Activated T-cell treated with anti-CD3 and anti-CD28 coated beads, Interleukin-2, amount 50 U/mL, for 72 hours (primary cell): ENCODE data around the gene RNF13. TPM values are rescaled to one million over a fixed set of nuclear protein-coding genes. Genes with fewer than 3 reads are reported as not detected.
"Not testable (repeated sequence)": the region's sequence is repeated elsewhere in the genome, so short reads cannot be mapped to it uniquely, and the experiment has no call there.

ENCODE experiments used
- ATAC-seq, 2 donors: fragments of 150-1000 bp; cut with Tn5 transposase; replicated peaks in 1 of 2; 2 replicates each; pipeline ENCODE4 v1.10.0; 2021; ENCODE audit warnings: moderate library complexity in 2 of 2, mild to moderate bottlenecking in 1 of 2
- DNase-seq, 2 donors: peaks; one replicate each; pipeline ENCODE4 v3.0.0; 2021 to 2022; ENCODE audit warnings: mixed read lengths in 1 of 2
- H3K27ac Mint-ChIP-seq: one replicate; pipeline ENCODE4 v1.8.0; 2022; ENCODE audit warnings: mild to moderate bottlenecking, moderate library complexity, mixed read lengths
- H3K27me3 Mint-ChIP-seq: one replicate; pipeline ENCODE4 v1.8.0; 2022; ENCODE audit warnings: low read depth, mixed read lengths
- H3K36me3 Mint-ChIP-seq, 2 donors: one replicate each; pipeline ENCODE4 v1.8.0; 2022; ENCODE audit warnings: mixed read lengths in 2 of 2, mild to moderate bottlenecking in 1 of 2; ENCODE audit not compliant: insufficient read depth in 2 of 2
- H3K4me1 Mint-ChIP-seq: one replicate; pipeline ENCODE4 v1.8.0; 2022; ENCODE audit warnings: low read depth, mixed read lengths
- H3K4me3 Mint-ChIP-seq, 2 donors: one replicate each; pipeline ENCODE4 v1.8.0; 2022; ENCODE audit warnings: mild to moderate bottlenecking in 2 of 2, mixed read lengths in 2 of 2, moderate library complexity in 2 of 2
- H3K9me3 Mint-ChIP-seq, 2 donors: one replicate each; pipeline ENCODE4 v1.8.0; 2022; ENCODE audit warnings: mixed read lengths in 2 of 2
- total RNA-seq, 2 donors: library from RNA; stranded (reverse); gene quantifications; one replicate each; pipeline ENCODE4 v1.2.3, GENCODE V29; 2022

Gene RNF13
- total RNA-seq, 2 donors from 2014 or later = 45.0 to 47.3 TPM

DNA sequence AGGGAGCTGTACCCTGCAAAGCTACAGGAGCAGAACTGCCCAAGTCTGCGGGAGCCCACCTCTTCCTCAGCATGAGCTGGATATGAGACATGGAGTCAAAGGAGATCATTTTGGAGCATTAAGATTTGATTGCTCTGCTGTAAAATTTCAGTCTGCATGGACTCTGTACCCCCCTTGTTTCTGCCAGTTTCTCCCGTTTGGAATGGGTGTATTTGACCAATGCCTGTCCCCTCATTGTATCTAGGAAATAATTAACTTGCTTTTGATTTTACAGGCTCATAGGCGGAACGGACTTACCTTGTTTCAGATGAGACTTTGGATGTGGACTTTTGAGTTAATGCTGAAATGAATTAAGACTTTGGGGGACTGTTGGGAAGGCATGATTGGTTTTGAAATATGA, 18.3 kb downstream of the RNF13 start:
- Mint-ChIP-seq H3K4me1 (no peaks in the 10 kb centered on the region), H3K4me3 (no peak overlapping the region), H3K9me3 (peaks cover 14 to 15% of the 10 kb centered on the region in 2 donors), H3K27ac (no peak overlapping the region), H3K27me3 (no peaks in the 10 kb centered on the region), H3K36me3 (peaks cover 28 to 40% of the 10 kb centered on the region in 2 donors)
- ATAC-seq (no peak), DNase-seq (no peak)

DNA sequence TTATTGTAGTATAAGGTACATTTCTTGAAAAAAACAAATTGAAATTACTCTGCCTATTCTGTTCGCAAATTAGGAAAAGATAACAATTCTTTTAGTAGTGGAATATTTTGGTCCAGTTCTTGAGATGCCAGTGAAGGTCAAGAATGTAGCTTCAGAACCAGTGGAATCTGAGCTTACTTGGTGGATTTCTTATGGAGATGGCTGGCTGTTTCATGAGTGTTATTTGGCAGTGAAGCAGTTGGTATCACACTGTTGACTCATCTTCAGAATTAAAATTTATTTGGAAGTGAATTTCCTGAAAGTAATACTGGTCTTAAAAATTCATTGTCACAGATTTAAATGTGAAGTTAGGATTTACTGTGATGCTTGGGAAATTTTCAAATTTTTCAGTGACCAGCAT, 19.1 kb downstream of the RNF13 start:
- Mint-ChIP-seq H3K27ac (no peak overlapping the region), H3K9me3 (peaks cover 14 to 15% of the 10 kb centered on the region in 2 donors), H3K27me3 (no peaks in the 10 kb centered on the region), H3K36me3 (peaks cover 31 to 45% of the 10 kb centered on the region in 2 donors), H3K4me3 (no peak overlapping the region), H3K4me1 (no peaks in the 10 kb centered on the region)
- DNase-seq (no peak), ATAC-seq (no peak)

- peaks cover 18 to 20% of the 10 kb centered on the region in 2 donors for H3K9me3 Mint-ChIP-seq
- no peaks in the 10 kb centered on the region for H3K27me3 Mint-ChIP-seq
Observed at GRCh38 chr3:149833241-149833640, 20.2 kb downstream of the RNF13 start.

DNA sequence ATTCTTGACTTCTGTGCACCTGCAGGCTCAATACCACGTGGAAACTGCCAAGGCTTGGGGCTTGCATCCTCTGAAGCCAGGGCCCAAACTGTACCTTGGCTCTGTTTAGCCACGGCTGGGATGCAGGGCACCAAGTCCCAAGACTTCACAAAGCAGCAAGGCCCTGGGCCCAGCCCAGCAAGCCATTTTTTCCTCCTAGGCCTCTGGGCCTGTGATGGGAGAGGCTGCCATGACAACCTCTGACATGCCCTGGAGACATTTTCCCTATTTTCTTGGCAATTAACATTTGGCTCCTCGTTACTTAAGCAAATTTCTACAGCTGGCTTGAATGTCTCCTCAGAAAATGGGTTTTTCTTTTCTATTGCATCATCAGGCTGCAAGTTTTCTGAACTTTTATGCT, 25.5 kb downstream of the RNF13 start:
- Mint-ChIP-seq H3K4me1 (peaks cover 15% of the 10 kb centered on the region), H3K9me3 (peaks cover 13 to 14% of the 10 kb centered on the region in 2 donors), H3K36me3 (peaks cover 26 to 30% of the 10 kb centered on the region in 2 donors)
- not testable (repeated sequence) for ATAC-seq, H3K27ac Mint-ChIP-seq, H3K27me3 Mint-ChIP-seq, DNase-seq, H3K4me3 Mint-ChIP-seq

More at GRCh38 chr3:149833241-149833640, 20.2 kb downstream of the RNF13 start:
- Mint-ChIP-seq H3K36me3 (peaks cover 41 to 56% of the 10 kb centered on the region in 2 donors), H3K4me1 (no peaks in the 10 kb centered on the region), H3K4me3 (no peak overlapping the region), H3K27ac (no peak overlapping the region)
- no peak for DNase-seq
- ATAC-seq = no peak

DNA sequence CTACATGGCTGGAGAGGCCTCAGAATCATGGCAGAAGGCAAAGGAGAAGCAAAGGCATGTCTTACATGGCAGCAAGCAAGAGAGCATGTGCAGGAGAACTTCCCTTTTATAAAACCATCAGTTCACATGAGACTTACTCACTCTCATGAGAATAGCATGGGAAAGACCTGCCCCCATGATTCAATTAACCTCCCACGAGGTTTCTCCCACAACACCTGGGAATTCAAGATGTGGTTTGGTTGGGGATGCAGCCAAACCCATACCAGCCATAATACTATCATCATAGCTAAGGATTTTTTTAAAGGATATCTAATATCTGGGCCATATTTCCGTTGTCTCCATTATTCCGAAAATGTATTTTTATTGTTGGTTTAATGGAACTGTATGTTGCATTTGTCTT, 26.5 kb downstream of the RNF13 start:
- H3K4me1 Mint-ChIP-seq = peaks cover 15% of the 10 kb centered on the region
- not testable (repeated sequence) for ATAC-seq, H3K27me3 Mint-ChIP-seq, H3K27ac Mint-ChIP-seq, DNase-seq, H3K4me3 Mint-ChIP-seq
- peaks cover 22 to 28% of the 10 kb centered on the region in 2 donors for H3K36me3 Mint-ChIP-seq
- H3K9me3 Mint-ChIP-seq = peaks cover 9 to 13% of the 10 kb centered on the region in 2 donors

DNA sequence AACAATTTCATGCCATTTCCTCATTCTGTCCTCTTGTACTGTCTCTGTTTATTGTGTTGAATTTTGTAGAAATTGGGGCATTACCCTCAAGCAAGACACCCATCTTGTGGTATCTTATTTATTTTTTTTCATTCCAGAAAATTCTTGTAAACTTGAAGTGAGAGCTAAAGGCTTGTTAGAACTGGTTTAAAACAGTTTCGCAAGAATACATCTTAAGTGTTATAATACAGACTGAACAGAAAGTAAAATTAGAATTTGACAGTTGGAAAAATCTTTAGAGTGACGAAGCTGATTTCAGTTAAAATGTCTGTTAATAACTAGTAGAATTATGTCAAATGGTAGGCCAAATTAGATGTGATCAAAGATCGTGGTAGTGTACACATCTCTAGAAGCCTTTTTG, 26.9 kb downstream of the RNF13 start:
- H3K36me3 Mint-ChIP-seq = peaks cover 18 to 23% of the 10 kb centered on the region in 2 donors
- peaks cover 15% of the 10 kb centered on the region for H3K4me1 Mint-ChIP-seq
- peak overlapping the region; percentile 76 for H3K27ac Mint-ChIP-seq
- DNase-seq (no peak), ATAC-seq (no peak)
- H3K4me3 Mint-ChIP-seq = no peak overlapping the region
- peaks cover 5 to 9% of the 10 kb centered on the region in 2 donors for H3K9me3 Mint-ChIP-seq
- H3K27me3 Mint-ChIP-seq = no peaks in the 10 kb centered on the region

- Mint-ChIP-seq H3K27me3 (no peaks in the 10 kb centered on the region), H3K9me3 (no peaks in the 10 kb centered on the region), H3K4me1 (peaks cover 15% of the 10 kb centered on the region), H3K4me3 (no peak overlapping the region), H3K36me3 (peaks cover 7 to 9% of the 10 kb centered on the region in 2 donors), H3K27ac (no peak overlapping the region)
- DNase-seq (no peak), ATAC-seq (no peak)
Observed at GRCh38 chr3:149843502-149843901, 30.5 kb downstream of the RNF13 start.

- peaks cover 8 to 11% of the 10 kb centered on the region in 2 donors for H3K36me3 Mint-ChIP-seq
- ATAC-seq (no peak), DNase-seq (no peak)
- H3K27me3 Mint-ChIP-seq = no peaks in the 10 kb centered on the region
- no peak overlapping the region for H3K4me3 Mint-ChIP-seq
- H3K4me1 Mint-ChIP-seq = peaks cover 15% of the 10 kb centered on the region
- H3K9me3 Mint-ChIP-seq = no peaks in the 10 kb centered on the region
- H3K27ac Mint-ChIP-seq = no peak overlapping the region
Observed at GRCh38 chr3:149844091-149844490, 31.1 kb downstream of the RNF13 start.

GRCh38 chr3:149845570-149846244, 32.7 kb downstream of the RNF13 start:
- DNase-seq (no peak), ATAC-seq (no peak)
- Mint-ChIP-seq H3K27ac (no peak overlapping the region), H3K9me3 (no peaks in the 10 kb centered on the region), H3K27me3 (no peaks in the 10 kb centered on the region), H3K4me1 (peaks cover 5% of the 10 kb centered on the region), H3K36me3 (peaks cover 8% of the 10 kb centered on the region in 2 donors), H3K4me3 (no peak overlapping the region)

DNA sequence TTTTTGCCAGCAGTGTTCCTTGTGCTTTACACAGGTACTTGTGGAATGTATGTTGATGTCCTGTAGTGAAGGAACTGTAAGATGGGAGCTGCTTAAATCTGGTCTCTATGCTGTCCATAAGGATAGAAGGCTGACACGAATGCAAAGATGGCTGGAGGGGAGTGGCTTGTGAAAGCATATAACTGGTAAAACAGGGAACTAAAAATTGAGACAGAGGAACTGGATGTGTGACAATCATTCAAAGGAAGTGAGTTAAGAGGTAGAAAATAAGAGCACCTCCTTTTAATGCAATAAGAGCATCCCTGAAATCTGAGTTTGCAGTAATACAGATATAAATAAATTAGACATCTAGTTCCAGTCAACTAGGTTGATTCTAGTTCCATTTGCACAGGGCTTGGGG, 35.2 kb downstream of the RNF13 start:
- Mint-ChIP-seq H3K36me3 (peaks cover 8 to 10% of the 10 kb centered on the region in 2 donors), H3K27me3 (no peaks in the 10 kb centered on the region), H3K27ac (no peak overlapping the region), H3K4me3 (no peak overlapping the region), H3K4me1 (no peaks in the 10 kb centered on the region), H3K9me3 (no peaks in the 10 kb centered on the region)
- ATAC-seq (no peak), DNase-seq (no peak)

DNA sequence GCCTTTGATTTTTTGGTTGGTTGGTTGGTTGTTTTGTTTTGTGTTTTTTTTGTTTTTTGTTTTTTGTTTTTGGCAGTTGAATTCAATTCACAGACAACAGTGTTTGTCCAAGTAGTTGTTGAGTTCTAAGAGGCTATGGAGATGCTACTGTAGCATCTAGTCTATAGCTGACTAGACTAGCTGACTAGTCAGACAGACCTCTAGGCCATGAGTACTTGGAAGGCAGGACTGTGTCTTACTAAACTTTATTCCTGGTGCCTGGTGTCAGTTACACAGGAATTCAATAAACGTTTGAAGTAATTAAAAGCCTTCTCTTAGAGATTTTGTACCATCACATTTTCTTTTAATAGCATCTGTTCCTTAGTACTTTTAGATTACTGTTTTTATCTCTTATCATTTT, 35.7 kb downstream of the RNF13 start:
- Mint-ChIP-seq H3K9me3 (no peaks in the 10 kb centered on the region), H3K27me3 (no peaks in the 10 kb centered on the region), H3K4me1 (no peaks in the 10 kb centered on the region), H3K27ac (peak overlapping the region; percentile 85), H3K4me3 (no peak overlapping the region), H3K36me3 (peaks cover 8 to 10% of the 10 kb centered on the region in 2 donors)
- ATAC-seq (no peak), DNase-seq (no peak)

- no peaks in the 10 kb centered on the region for H3K4me1 Mint-ChIP-seq
- peak overlapping the region; percentile 90 for H3K27ac Mint-ChIP-seq
- no peak for DNase-seq
- H3K4me3 Mint-ChIP-seq = no peak overlapping the region
- no peak for ATAC-seq
- H3K9me3 Mint-ChIP-seq = peaks cover 0 to 1% of the 10 kb centered on the region in 2 donors
- H3K36me3 Mint-ChIP-seq = peaks cover 12 to 18% of the 10 kb centered on the region in 2 donors
- H3K27me3 Mint-ChIP-seq = no peaks in the 10 kb centered on the region
Observed at GRCh38 chr3:149850787-149851584, 38.0 kb downstream of the RNF13 start.

GRCh38 chr3:149858911-149859310, 45.9 kb downstream of the RNF13 start:
- no peak for ATAC-seq
- no peak overlapping the region for H3K4me3 Mint-ChIP-seq
- DNase-seq = no peak
- H3K27me3 Mint-ChIP-seq = no peaks in the 10 kb centered on the region
- H3K9me3 Mint-ChIP-seq = peaks cover 0 to 1% of the 10 kb centered on the region in 2 donors
- H3K36me3 Mint-ChIP-seq = peaks cover 9 to 25% of the 10 kb centered on the region in 2 donors
- H3K4me1 Mint-ChIP-seq = no peaks in the 10 kb centered on the region
- H3K27ac Mint-ChIP-seq = no peak overlapping the region
